HL-60 (cell line): Measurements from ENCODE around the gene CLDN11.

Source experiments
- POLR2AphosphoS5 ChIP-seq: IDR thresholded peaks from 2 replicates; pipeline ENCODE4 v1.6.1; 2012; ENCODE audit warnings: low read depth
- TF ChIP-seq, protein P1 (sequence below): IDR thresholded peaks from one replicate; pipeline ENCODE4 v1.5.1; 2011; ENCODE audit warnings: low read length, control low read depth, inconsistent platforms; ENCODE audit not compliant: insufficient read depth

DNA sequence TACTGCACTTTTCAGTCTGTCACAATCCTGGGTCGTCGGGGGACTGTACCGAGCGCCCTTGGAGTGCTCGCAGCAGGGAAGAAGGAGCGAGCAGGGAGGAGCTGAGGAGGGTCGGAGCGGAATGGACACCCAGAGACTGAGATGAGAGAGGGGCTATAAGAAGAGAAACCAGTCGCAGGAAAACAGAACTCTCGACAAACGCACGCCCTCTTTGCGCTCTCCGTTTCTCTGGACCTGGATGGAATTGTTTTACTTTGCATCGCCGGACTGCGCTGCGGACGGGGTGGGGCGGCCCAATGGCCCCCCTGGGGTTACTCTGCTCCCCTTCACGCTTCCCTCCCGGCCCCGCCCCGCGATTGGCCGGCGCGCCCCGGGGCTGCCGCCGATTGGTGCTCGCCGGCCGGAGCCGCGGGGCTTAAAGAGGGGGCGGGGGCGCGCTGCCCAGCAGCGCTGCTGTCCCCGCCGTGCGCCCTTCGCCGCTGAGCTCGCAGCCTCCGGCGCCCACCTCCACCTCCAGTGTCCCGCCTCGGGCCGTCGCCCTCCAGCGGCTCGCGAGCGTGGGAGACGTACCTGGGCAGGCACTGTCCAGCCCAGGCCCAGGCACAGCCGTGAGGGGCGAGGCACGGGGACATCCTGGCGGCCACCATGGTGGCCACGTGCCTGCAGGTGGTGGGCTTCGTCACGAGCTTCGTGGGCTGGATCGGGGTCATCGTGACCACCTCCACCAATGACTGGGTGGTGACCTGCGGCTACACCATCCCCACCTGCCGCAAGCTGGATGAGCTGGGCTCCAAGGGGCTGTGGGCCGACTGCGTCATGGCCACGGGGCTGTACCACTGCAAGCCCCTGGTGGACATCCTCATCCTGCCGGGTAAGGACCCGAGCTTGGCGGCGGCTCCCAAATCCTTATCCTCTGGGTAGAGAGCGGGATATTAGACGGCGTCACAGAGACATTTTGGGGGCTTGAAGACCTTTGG is at the start of gene CLDN11:
- TF ChIP-seq POLR2AphosphoS5 = no peak
- TF ChIP-seq, protein P1, sequence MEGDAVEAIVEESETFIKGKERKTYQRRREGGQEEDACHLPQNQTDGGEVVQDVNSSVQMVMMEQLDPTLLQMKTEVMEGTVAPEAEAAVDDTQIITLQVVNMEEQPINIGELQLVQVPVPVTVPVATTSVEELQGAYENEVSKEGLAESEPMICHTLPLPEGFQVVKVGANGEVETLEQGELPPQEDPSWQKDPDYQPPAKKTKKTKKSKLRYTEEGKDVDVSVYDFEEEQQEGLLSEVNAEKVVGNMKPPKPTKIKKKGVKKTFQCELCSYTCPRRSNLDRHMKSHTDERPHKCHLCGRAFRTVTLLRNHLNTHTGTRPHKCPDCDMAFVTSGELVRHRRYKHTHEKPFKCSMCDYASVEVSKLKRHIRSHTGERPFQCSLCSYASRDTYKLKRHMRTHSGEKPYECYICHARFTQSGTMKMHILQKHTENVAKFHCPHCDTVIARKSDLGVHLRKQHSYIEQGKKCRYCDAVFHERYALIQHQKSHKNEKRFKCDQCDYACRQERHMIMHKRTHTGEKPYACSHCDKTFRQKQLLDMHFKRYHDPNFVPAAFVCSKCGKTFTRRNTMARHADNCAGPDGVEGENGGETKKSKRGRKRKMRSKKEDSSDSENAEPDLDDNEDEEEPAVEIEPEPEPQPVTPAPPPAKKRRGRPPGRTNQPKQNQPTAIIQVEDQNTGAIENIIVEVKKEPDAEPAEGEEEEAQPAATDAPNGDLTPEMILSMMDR = no peak
